Effector CD4-positive, alpha-beta T cell (primary cell): ENCODE measurements around the gene MAP2K1.

Experiments
- DNase-seq: peaks from one replicate; pipeline ENCODE4 v3.0.0-alpha.2; 2020

Gene MAP2K1

DNA sequence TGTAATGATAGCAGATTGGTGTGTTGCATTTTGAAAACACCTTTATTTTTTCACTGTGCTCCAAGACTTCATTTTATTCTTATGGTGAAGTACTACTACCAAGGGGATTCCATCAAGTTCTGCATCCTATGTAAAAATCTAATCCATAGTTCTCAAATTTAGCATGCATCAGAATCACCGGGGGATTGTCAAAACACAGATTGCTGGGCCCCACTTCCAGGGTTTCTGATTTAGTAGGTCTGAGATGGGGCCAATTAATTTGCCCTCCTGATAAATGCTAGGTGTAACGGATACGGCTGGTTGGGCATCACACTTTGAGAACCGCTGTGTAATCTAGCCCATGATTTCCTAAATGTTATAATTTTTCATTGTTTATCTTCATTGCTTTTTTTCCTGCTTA, 119.1 kb downstream of the MAP2K1 start:
- DNase-seq: no peak

DNA sequence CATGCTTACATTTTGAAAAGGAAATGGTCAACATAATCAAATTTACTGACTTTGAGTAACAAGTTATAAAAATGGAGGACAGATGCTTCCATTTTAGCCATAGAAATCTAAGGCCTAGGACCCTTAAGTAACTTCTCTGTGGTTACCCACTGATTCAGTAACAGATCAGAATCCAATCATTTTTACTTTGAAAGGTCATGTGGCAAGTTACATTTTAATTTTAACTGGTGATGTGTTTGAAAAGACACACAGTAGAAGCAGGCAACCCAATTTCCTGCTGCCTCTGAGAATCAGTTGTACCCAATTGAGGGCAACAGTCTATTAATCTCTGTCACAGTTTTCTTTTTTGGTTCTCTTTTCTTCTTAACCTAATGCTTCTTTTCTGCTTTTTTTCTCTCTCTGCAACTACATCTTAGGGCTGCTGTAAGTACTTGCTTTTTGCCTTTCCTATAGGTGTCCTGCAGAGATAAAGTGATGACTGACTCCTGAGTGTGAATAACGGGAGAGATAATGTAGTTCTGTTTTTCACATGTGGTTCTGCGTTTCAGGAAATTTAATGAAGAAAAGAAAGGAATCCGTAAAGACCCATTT, 121.7 kb downstream of the MAP2K1 start:
- no peak for DNase-seq

DNA sequence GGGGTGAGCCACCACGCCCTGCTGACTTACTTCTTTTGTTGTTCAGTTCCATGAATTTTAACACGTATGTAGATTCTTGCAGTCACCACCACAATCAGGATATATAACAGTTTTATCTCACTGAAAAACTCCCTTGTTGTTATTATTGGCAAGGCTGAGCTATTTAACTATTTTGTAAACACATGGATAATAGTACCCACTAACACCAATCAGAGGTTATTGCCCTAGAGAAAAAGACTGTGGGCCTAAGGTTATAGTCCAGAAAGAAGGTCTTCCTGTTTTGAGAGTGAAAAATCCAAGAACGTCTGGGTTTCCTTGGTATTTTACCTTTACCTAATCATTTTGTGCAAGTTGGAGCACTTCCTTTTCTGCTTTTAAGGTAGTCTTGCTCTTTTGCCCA, 127.9 kb downstream of the MAP2K1 start:
- DNase-seq: no peak

GRCh38 chr15:66515901-66516322, 129.2 kb downstream of the MAP2K1 start:
- DNase-seq: no peak

DNA sequence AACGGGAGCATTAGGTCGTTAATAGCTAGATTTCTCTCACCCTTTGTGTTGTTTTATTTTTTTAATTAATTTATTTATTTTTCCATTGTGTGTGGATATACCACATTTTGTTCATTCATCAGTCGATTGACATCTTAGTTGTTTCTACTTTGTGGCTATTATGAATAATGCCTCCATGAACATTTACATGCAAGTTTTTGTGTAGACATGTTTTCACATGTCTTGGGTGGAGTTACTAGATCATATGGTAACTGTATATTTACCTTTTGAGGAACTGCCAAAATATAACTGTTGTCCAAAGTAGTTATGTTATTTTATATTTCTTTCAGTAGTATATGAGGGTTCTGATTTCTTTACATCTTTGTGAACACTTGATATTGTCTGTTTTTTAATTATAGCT, 137.2 kb downstream of the MAP2K1 start:
- no peak for DNase-seq

- no peak for DNase-seq
These were observed 138.1 kb downstream of the MAP2K1 start for GRCh38 chr15:66524838-66525237.

GRCh38 chr15:66535056-66535455, 148.3 kb downstream of the MAP2K1 start:
- no peak for DNase-seq
